ENCODE data around the gene WNK2.
"Not testable (repeated sequence)": the region's sequence is repeated elsewhere in the genome, so short reads cannot be mapped to it uniquely, and the experiment has no call there.

WNK2 gene

GRCh38 chr9:93183663-93184431, at the start of gene WNK2:
Gene WNK2, plus strand, starts transcription at chr9:93184139. Its CDS starts 791 bp downstream, at chr9:93184930.
- DNase-seq: peak; percentile 58
- in situ Hi-C loops (cut with MboI; ENCODE audit: low pct_unique_long_range_greater_than_20kb, low sequenced_read_pairs): no loop called here

- DNase-seq: no peak
- in situ Hi-C loops (cut with MboI; ENCODE audit: low pct_unique_long_range_greater_than_20kb, low sequenced_read_pairs): no loop called here
Observed at GRCh38 chr9:93134740-93135444, 49.0 kb upstream of the WNK2 start.

- no peak for DNase-seq
- in situ Hi-C loops (cut with MboI; ENCODE audit: low pct_unique_long_range_greater_than_20kb, low sequenced_read_pairs): no loop called here
Observed at GRCh38 chr9:93136011-93136440, 47.9 kb upstream of the WNK2 start.

- DNase-seq: no peak
- in situ Hi-C loops (cut with MboI; ENCODE audit: low pct_unique_long_range_greater_than_20kb, low sequenced_read_pairs): no loop called here
Observed at GRCh38 chr9:93137362-93137761, 46.6 kb upstream of the WNK2 start.

GRCh38 chr9:93138171-93138764, 45.7 kb upstream of the WNK2 start:
- no peak for DNase-seq
- in situ Hi-C loops (cut with MboI; ENCODE audit: low pct_unique_long_range_greater_than_20kb, low sequenced_read_pairs): no loop called here

- no peak for DNase-seq
- in situ Hi-C loops (cut with MboI; ENCODE audit: low pct_unique_long_range_greater_than_20kb, low sequenced_read_pairs): no loop called here
Observed at GRCh38 chr9:93139365-93140182, 44.4 kb upstream of the WNK2 start.

GRCh38 chr9:93141771-93142483, 42.0 kb upstream of the WNK2 start:
- DNase-seq: no peak
- in situ Hi-C loops (cut with MboI; ENCODE audit: low pct_unique_long_range_greater_than_20kb, low sequenced_read_pairs): no loop called here

- in situ Hi-C loops (cut with MboI; ENCODE audit: low pct_unique_long_range_greater_than_20kb, low sequenced_read_pairs): no loop called here
- peak; percentile 33 for DNase-seq
Observed at GRCh38 chr9:93143830-93144530, 40.0 kb upstream of the WNK2 start.

GRCh38 chr9:93146696-93147095, 37.2 kb upstream of the WNK2 start:
- DNase-seq; in situ Hi-C loops (cut with MboI; ENCODE audit: low pct_unique_long_range_greater_than_20kb, low sequenced_read_pairs): not testable (repeated sequence)

GRCh38 chr9:93147632-93148031, 36.3 kb upstream of the WNK2 start:
- in situ Hi-C loops (cut with MboI; ENCODE audit: low pct_unique_long_range_greater_than_20kb, low sequenced_read_pairs): no loop called here
- no peak for DNase-seq

- in situ Hi-C loops (cut with MboI; ENCODE audit: low pct_unique_long_range_greater_than_20kb, low sequenced_read_pairs): no loop called here
- no peak for DNase-seq
Observed at GRCh38 chr9:93148721-93149120, 35.2 kb upstream of the WNK2 start.

- no peak for DNase-seq
- in situ Hi-C loops (cut with MboI; ENCODE audit: low pct_unique_long_range_greater_than_20kb, low sequenced_read_pairs): no loop called here
Observed at GRCh38 chr9:93149361-93149760, 34.6 kb upstream of the WNK2 start.

GRCh38 chr9:93151097-93151784, 32.7 kb upstream of the WNK2 start:
- no peak for DNase-seq
- in situ Hi-C loops (cut with MboI; ENCODE audit: low pct_unique_long_range_greater_than_20kb, low sequenced_read_pairs): no loop called here

- peak; percentile 77 for DNase-seq
- in situ Hi-C loops (cut with MboI; ENCODE audit: low pct_unique_long_range_greater_than_20kb, low sequenced_read_pairs): no loop called here
Observed at GRCh38 chr9:93154293-93154903, 29.5 kb upstream of the WNK2 start.

- no peak for DNase-seq
- in situ Hi-C loops (cut with MboI; ENCODE audit: low pct_unique_long_range_greater_than_20kb, low sequenced_read_pairs): no loop called here
Observed at GRCh38 chr9:93155716-93156474, 28.0 kb upstream of the WNK2 start.

- DNase-seq: no peak
- in situ Hi-C loops (cut with MboI; ENCODE audit: low pct_unique_long_range_greater_than_20kb, low sequenced_read_pairs): no loop called here
Observed at GRCh38 chr9:93156475-93157008, 27.4 kb upstream of the WNK2 start.
